H1 (cell line): ENCODE measurements around the gene IGLON5. TPM values are rescaled to one million over a fixed set of nuclear protein-coding genes. Genes with fewer than 3 reads are reported as not detected.

Experiments used
- CTCF ChIA-PET: fragments of 300-600 bp; sonication (Branson Sonifier 250); formaldehyde crosslinking; loops from one replicate; lab custom pipeline; 2021; ENCODE audit not compliant: partially characterized antibody; lab: Charles Lee
- POLR2A ChIA-PET: fragments of 300-600 bp; sonication (Branson Sonifier 250); formaldehyde crosslinking; loops from one replicate; lab custom pipeline; 2021; ENCODE audit warnings: inconsistent platforms; ENCODE audit not compliant: partially characterized antibody; lab: Charles Lee
- DNase-seq, 2 experiments: peaks; one replicate each; pipeline versions ENCODE4 v3.0.0 to v3.0.0-alpha.2; 2010 to 2022; ENCODE audit warnings: low spot score in 2 of 2, low read depth in 1 of 2, mixed read lengths in 1 of 2
- FAIRE-seq: peaks from 2 replicates; lab custom pipeline; 2011; peaks lifted over from hg19 to GRCh38; lab: Jason Lieb, UNC
- H2AFZ ChIP-seq: 2 replicates; pipeline ENCODE4 v1.8.1; 2012; ENCODE audit warnings: low read length, inconsistent platforms
- H2AK5ac ChIP-seq: 2 replicates; pipeline ENCODE4 v1.6.1; 2013; ENCODE audit warnings: low read depth, low read length
- H2BK120ac ChIP-seq: replicated peaks from 2 replicates; pipeline ENCODE3; 2013; ENCODE audit warnings: low read depth, low read length, inconsistent platforms
- H2BK12ac ChIP-seq: 2 replicates; pipeline ENCODE4 v1.6.1; 2013; ENCODE audit warnings: low read depth, low read length
- H2BK15ac ChIP-seq: 2 replicates; pipeline ENCODE4 v1.6.1; 2013; ENCODE audit warnings: low read length
- H2BK20ac ChIP-seq: 2 replicates; pipeline ENCODE4 v1.6.1; 2013; ENCODE audit warnings: low read length
- H2BK5ac ChIP-seq: 2 replicates; pipeline ENCODE4 v1.6.1; 2013; ENCODE audit warnings: low read depth, low read length
- H3K14ac ChIP-seq: 2 replicates; pipeline ENCODE4 v1.6.1; 2013; ENCODE audit warnings: inconsistent platforms; ENCODE audit not compliant: insufficient read length
- H3K18ac ChIP-seq: 2 replicates; pipeline ENCODE4 v1.6.1; 2013; ENCODE audit warnings: low read length; ENCODE audit errors: extremely low read depth
- H3K23ac ChIP-seq: 2 replicates; pipeline ENCODE4 v1.6.1; 2013; ENCODE audit warnings: inconsistent platforms; ENCODE audit not compliant: insufficient read length
- H3K23me2 ChIP-seq: 2 replicates; pipeline ENCODE4 v1.6.1; 2013; ENCODE audit warnings: low read depth, low read length
- H3K27ac ChIP-seq: 2 replicates; pipeline ENCODE4 v1.6.1; 2011; ENCODE audit warnings: low read depth, low read length, inconsistent platforms
- H3K27me3 ChIP-seq, 4 experiments: replicated peaks in 1 of 4; 1 replicate in 1 of 4; 2 replicates in 3 of 4; pipeline versions ENCODE4 v1.6.1 to v1.8.1; 2011 to 2013; ENCODE audit warnings: low read length in 3 of 4, mild to moderate bottlenecking in 3 of 4, inconsistent platforms in 2 of 4, mixed read lengths in 2 of 4, moderate library complexity in 1 of 4; ENCODE audit not compliant: control insufficient read depth in 3 of 4, insufficient read depth in 3 of 4; ENCODE audit errors: extremely low read depth in 1 of 4
- H3K36me3 ChIP-seq, 4 experiments: 2 replicates each; pipeline versions ENCODE4 v1.6.1 to v1.8.1; 2011 to 2013; ENCODE audit warnings: mild to moderate bottlenecking in 4 of 4, low read length in 3 of 4, moderate library complexity in 2 of 4, control low read depth in 1 of 4, inconsistent platforms in 1 of 4; ENCODE audit not compliant: insufficient read depth in 4 of 4, control insufficient read depth in 2 of 4
- H3K4ac ChIP-seq: replicated peaks from 2 replicates; pipeline ENCODE3; 2013; ENCODE audit warnings: low read length, low read depth, mixed read lengths, inconsistent platforms; ENCODE audit not compliant: insufficient read length
- H3K4me1 ChIP-seq, 4 experiments: replicated peaks in 1 of 4; 1 replicate in 1 of 4; 2 replicates in 3 of 4; pipeline versions ENCODE4 v1.6.1 to v1.8.1; 2011 to 2013; ENCODE audit warnings: low read length in 3 of 4, inconsistent platforms in 2 of 4, mixed read lengths in 1 of 4; ENCODE audit not compliant: insufficient read depth in 4 of 4, control insufficient read depth in 3 of 4
- H3K4me2 ChIP-seq, 2 experiments: 2 replicates each; pipeline versions ENCODE4 v1.6.1 to v1.8.1; 2011 to 2013; ENCODE audit warnings: low read depth in 2 of 2, low read length in 2 of 2, control low read depth in 1 of 2, inconsistent platforms in 1 of 2, mild to moderate bottlenecking in 1 of 2; ENCODE audit not compliant: insufficient read depth in 1 of 2
- H3K4me3 ChIP-seq, 4 experiments: fragments of 200-600, 300-600 bp in 1 of 4; sonication (generic), shearing (Covaris generic), sonication (Bioruptor Twin) in 1 of 4; 2 replicates each; pipeline versions ENCODE4 v1.5.1 to v1.8.1; 2011 to 2016; ENCODE audit warnings: low read length in 4 of 4, low read depth in 3 of 4, control low read depth in 2 of 4, inconsistent platforms in 2 of 4, mild to moderate bottlenecking in 2 of 4, mixed read lengths in 1 of 4, moderate library complexity in 1 of 4; ENCODE audit not compliant: insufficient read depth in 2 of 4; ENCODE audit errors: extremely low read depth in 1 of 4
- H3K56ac ChIP-seq: replicated peaks from 2 replicates; pipeline ENCODE3; 2013; ENCODE audit warnings: low read depth, mild to moderate bottlenecking, mixed read lengths, low read length, inconsistent platforms; ENCODE audit not compliant: insufficient read length
- H3K79me1 ChIP-seq: 2 replicates; pipeline ENCODE4 v1.6.1; 2013; ENCODE audit warnings: low read depth, low read length, control low read depth
- H3K79me2 ChIP-seq, 2 experiments: 2 replicates each; pipeline versions ENCODE4 v1.6.1 to v1.8.1; 2012 to 2013; ENCODE audit warnings: low read length in 2 of 2, mild to moderate bottlenecking in 2 of 2, inconsistent platforms in 1 of 2; ENCODE audit not compliant: insufficient read depth in 2 of 2, control insufficient read depth in 1 of 2
- H3K9ac ChIP-seq, 4 experiments: replicated peaks in 1 of 4; 1 replicate in 1 of 4; 2 replicates in 3 of 4; pipeline versions ENCODE4 v1.6.1 to v1.8.1; 2011 to 2013; ENCODE audit warnings: low read depth in 3 of 4, low read length in 3 of 4, control low read depth in 2 of 4, mild to moderate bottlenecking in 2 of 4, moderate library complexity in 2 of 4, inconsistent platforms in 1 of 4; ENCODE audit errors: extremely low read depth in 1 of 4
- H3K9me3 ChIP-seq, 2 experiments: 2 replicates each; pipeline versions ENCODE4 v1.6.1 to v1.8.1; 2012 to 2013; ENCODE audit warnings: mild to moderate bottlenecking in 2 of 2, moderate library complexity in 2 of 2, control low read depth in 1 of 2, inconsistent platforms in 1 of 2, low read depth in 1 of 2, low read length in 1 of 2, mixed read lengths in 1 of 2; ENCODE audit not compliant: insufficient read depth in 2 of 2
- H4K20me1 ChIP-seq, 2 experiments: replicated peaks in 1 of 2; 2 replicates each; pipeline versions ENCODE3 to v1.8.1; 2011 to 2013; ENCODE audit warnings: inconsistent platforms in 2 of 2, low read length in 2 of 2, mild to moderate bottlenecking in 1 of 2; ENCODE audit not compliant: insufficient read depth in 2 of 2, control insufficient read depth in 1 of 2
- H4K5ac ChIP-seq: 2 replicates; pipeline ENCODE4 v1.6.1; 2013; ENCODE audit warnings: low read length, low read depth, mixed read lengths, inconsistent platforms; ENCODE audit not compliant: insufficient read length
- H4K8ac ChIP-seq: 2 replicates; pipeline ENCODE4 v1.8.0; 2013; ENCODE audit warnings: mild to moderate bottlenecking, moderate library complexity, low read length, inconsistent platforms; ENCODE audit not compliant: insufficient read depth; ENCODE audit errors: extremely low read depth
- H4K91ac ChIP-seq: replicated peaks from 2 replicates; pipeline ENCODE3; 2013; ENCODE audit warnings: low read length, mixed read lengths, inconsistent platforms; ENCODE audit not compliant: insufficient read length
- RAD21 ChIP-seq, 2 experiments: IDR thresholded peaks in 1 of 2; conservative IDR thresholded peaks in 1 of 2; 2 replicates each; pipeline ENCODE4 v1.6.1; 2011; ENCODE audit warnings: low read depth in 2 of 2, low read length in 2 of 2, improper control_type of control experiment in 1 of 2, inconsistent platforms in 1 of 2, mild to moderate bottlenecking in 1 of 2, moderate library complexity in 1 of 2
- TCF12 ChIP-seq: IDR thresholded peaks from 2 replicates; pipeline ENCODE4 v1.6.1; 2011; ENCODE audit warnings: low read depth, mild to moderate bottlenecking, low read length
- WGBS, 2 experiments: shearing (Covaris generic) in 1 of 2; methylation state at CpG; one replicate each; pipeline versions ENCODE4 v1.1.6 to v1.1.7; 2013 to 2015; ENCODE audit warnings: low lambda C conversion rate in 2 of 2, mixed read lengths in 2 of 2, inconsistent platforms in 1 of 2, low coverage in 1 of 2, missing lambda C conversion rate in 1 of 2; ENCODE audit not compliant: insufficient replicate concordance in 2 of 2, insufficient coverage in 1 of 2, insufficient read length in 1 of 2; ENCODE audit errors: extremely low coverage in 1 of 2, missing lambda C conversion rate in 1 of 2; 5-methylcytosine and 5-hydroxymethylcytosine counted together
- polyA plus RNA-seq, 7 experiments: library from polyadenylated mRNA; depleted of rRNA in 3 of 7; stranded (reverse) in 5 of 7; unstranded in 2 of 7; fragments of >200 nt in 5 of 7; fragments of 200-250 nt in 2 of 7; gene quantifications; 1 replicate in 5 of 7; 2 replicates in 1 of 7; 4 replicates in 1 of 7; pipeline versions ENCODE4 v1.2.1 to v1.2.3, GENCODE V29; 2011 to 2013; ENCODE audit warnings: missing spikeins in 2 of 7, mixed read lengths in 2 of 7
- total RNA-seq: library from RNA; stranded (reverse); fragmentation: NEBNext Ultra II Directional; extraction: Animal tissue kit (Norgen Biotek cat#: 25700); gene quantifications from 2 replicates; pipeline ENCODE4 v1.2.1, GENCODE V29; 2021

The IGLON5 gene
- total and polyA plus RNA-seq, 2 of the 8 experiments (the other 6 are each of a cell fraction or from before 2014, with no cell fraction given) = 31.8 to 34.6 TPM

GRCh38 chr19:51292971-51293370 lies 18.5 kb upstream of the IGLON5 start:
- Histone ChIP-seq H2BK20ac (peak overlapping the region; percentile 51), H2BK120ac (peak overlapping the region; percentile 7), H4K8ac (no peak overlapping the region), H3K23ac (no peak overlapping the region), H3K23me2 (no peaks in the 10 kb centered on the region), H2AK5ac (no peak overlapping the region; the same call in 1 of the 2 replicates), H4K20me1 (no peaks in the 10 kb centered on the region), H2BK5ac (peak overlapping the region; percentile 95; the same call in 1 of the 2 replicates), H3K27ac (no peak overlapping the region), H4K91ac (peak overlapping the region; percentile 80), H3K4me3 (no peak overlapping the region), H2AFZ (no peak overlapping the region), H3K79me1 (no peaks in the 10 kb centered on the region), H3K56ac (no peak overlapping the region), H3K9me3 (no peaks in the 10 kb centered on the region), H3K9ac (no peak overlapping the region), H3K4me1 (peaks cover 10 to 39% (median 29%) of the 10 kb centered on the region in 4 experiments), H3K4ac (peak overlapping the region; percentile 73), H3K36me3 (no peaks in the 10 kb centered on the region), H2BK12ac (peak overlapping the region; percentile 96; the same call in 1 of the 2 replicates), H2BK15ac (no peak overlapping the region), H3K27me3 (peaks cover 0 to 2% (median 0%) of the 10 kb centered on the region in 4 experiments; a peak in 1 of 7 replicates), H3K18ac (peak overlapping the region; percentile 80; the same call in 1 of the 2 replicates), H3K14ac (no peak overlapping the region), H4K5ac (no peak overlapping the region), H3K4me2 (peak overlapping the region; percentile 35 to 40; a peak in 3 of 4 replicates), H3K79me2 (no peaks in the 10 kb centered on the region)
- TF ChIP-seq TCF12 (0 out of 2 replicates have a peak, but pooled peaks have one; percentile 29), RAD21 (IDR thresholded peaks at IDR 0.05 in 1 of 2, conservative IDR thresholded peaks at IDR 0.05 in 1 of 2; ENCODE audit: low read depth in 2 of 2, low read length in 2 of 2) (no peak)
- FAIRE-seq (peak; percentile 45), DNase-seq (no peak)
- POLR2A ChIA-PET = interaction anchor here (0.7 to 1.6 kb wide), 7 partner anchors 8 to 75 kb away, joined by 3 to 4 read pairs (median 3); no protein-coding TSS in a partner anchor
- WGBS, 2 experiments = 43% methylated on average over 11 of the region's 11 CpGs; no CpG with 5 or more reads in 1 of the 2 experiments
- CTCF ChIA-PET = interaction anchor here (0.7 to 1.7 kb wide), 5 partner anchors 10 to 144 kb away, joined by 3 read pairs; no protein-coding TSS in a partner anchor
